Bone marrow (tissue), 2 donors: ENCODE data around the gene TLCD3B.

Experiments used
- DNase-seq, 2 donors: peaks; one replicate each; lab custom pipeline; 2025; lab: John Stamatoyannopoulos, UW

TLCD3B gene

DNA sequence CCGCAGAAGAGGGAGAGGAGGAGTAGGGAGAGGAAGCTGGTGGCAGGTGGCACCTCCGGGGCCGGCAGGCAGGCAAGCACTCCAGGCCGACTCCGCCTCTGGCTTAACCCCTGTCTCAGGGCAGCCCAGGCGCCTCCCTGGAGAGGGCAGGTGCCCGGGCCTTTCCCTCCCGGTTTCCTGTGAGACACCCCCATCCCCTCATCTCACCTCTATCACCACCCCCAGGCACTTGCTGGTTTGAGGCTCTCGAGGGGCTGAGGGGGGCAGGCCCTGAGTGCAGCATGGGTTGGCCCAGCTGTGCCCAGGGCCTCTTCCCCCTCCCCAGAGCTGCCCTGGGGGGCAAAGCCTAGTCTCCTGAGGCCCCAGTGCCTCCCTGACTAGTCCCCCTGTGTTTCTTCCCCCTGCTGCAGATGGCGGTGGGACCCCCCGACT is 26.2 kb downstream of the TLCD3B start:
- DNase-seq = no peak

- no peak for DNase-seq
These were observed 26.7 kb downstream of the TLCD3B start for GRCh38 chr16:30004424-30004776.

- DNase-seq = no peak
These were observed 27.2 kb downstream of the TLCD3B start for GRCh38 chr16:30003670-30004423.

- no peak for DNase-seq
These were observed 28.3 kb downstream of the TLCD3B start for GRCh38 chr16:30002614-30003346.

- DNase-seq = no peak
These were observed 30.1 kb downstream of the TLCD3B start for GRCh38 chr16:30000735-30001631.

DNA sequence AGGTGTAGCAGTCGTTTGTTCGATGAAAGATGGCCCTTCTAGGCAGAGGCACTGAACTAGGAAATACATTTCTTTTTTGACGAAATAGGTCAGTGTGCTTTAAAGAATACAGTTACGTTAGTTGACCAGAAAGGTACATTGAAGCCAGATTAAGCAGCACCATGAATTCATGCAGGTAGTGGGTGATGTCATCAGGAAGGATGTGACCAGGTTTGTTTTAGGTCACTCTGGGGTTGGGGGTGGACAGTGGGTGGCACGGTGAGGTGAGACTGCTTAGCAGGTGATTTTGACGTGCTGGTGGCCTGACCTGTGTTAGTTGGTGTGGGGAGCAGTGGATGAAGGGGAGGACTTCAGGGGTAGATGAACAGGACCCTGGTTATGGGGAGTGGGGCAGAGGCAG is 31.5 kb downstream of the TLCD3B start:
- DNase-seq = no peak

GRCh38 chr16:29996766-29997250 is 34.3 kb downstream of the TLCD3B start:
- DNase-seq = no peak

- DNase-seq = peak; percentile 89 to 94
These were observed 34.9 kb downstream of the TLCD3B start, which contains the start of gene INO80E for GRCh38 chr16:29995911-29996765. Gene INO80E (plus strand): TSS chr16:29996241. CDS start chr16:29996311, 70 bp downstream.

- DNase-seq = peak; percentile 68 to 94
These were observed 35.7 kb downstream of the TLCD3B start, which contains the start of gene HIRIP3 for GRCh38 chr16:29995324-29995910. Gene HIRIP3 (minus strand): TSS chr16:29995617. CDS start chr16:29995605, 12 bp downstream.

- DNase-seq = no peak
These were observed 36.3 kb downstream of the TLCD3B start for GRCh38 chr16:29994600-29995323.

DNA sequence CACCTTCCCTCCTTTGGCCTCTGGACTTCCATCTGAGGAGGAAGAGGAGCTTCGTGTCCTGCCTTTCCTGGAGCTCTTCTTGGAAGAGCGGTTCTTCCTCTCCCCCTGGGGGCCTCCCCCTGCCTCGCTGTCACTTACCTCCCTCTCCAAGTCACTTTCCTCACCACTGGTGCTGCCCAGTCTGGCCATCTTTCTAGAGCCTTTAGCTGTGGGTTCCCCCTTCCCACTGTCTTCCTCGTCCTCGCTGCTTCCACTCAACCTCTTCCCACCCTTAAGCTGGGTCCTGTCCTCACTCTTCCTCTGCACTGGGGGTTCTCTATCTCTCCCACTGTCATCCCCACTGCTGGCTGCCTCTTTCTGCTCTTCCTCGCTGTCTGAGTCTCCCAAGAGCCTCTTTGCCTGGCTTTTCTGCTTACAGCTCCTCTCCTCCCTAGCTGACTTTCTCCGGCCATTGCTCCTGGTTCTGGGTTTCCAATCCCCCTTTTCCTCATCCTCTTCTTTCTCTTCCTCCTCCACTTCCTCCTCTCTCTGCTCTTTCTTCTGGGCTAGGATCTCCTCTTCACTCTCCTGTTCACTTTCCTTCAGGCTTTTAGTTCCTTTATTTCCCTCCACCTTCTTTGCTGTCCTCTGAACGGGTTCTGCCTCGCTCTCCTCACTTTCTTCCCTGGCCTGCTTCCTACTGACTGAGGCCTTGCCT is 37.0 kb downstream of the TLCD3B start:
- no peak for DNase-seq

GRCh38 chr16:29993191-29993902 is 37.7 kb downstream of the TLCD3B start:
- DNase-seq = no peak

DNA sequence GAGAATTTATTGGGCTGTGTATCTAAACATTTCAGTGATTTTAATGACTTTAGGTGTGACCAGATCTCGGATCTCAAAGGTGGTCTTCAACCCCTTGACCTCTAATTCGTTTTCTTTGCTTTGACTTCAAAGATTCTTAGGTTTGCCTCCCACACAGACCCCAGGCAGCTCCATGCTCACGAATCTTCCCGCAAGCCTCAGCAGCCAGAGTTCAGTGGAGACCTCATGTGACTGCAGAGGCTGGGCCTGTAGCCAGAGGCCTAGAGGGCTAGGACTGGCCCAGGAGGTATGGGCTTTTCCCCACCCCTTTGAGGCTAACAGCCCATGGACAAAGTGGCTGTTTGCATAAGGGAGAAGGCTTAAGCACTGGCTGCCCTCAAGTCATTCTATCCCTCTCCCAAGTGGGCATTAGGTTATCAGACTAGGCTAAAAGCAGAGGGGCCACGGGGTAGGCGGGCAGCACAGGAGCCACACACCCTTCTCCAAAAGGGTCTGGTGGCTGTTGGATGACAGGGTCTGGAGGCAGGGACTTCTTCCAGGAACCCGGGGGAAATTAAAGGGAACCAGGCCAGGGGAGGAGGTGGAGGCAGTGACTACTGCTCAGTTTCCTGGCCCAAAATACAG is 38.6 kb downstream of the TLCD3B start:
- DNase-seq = no peak

DNA sequence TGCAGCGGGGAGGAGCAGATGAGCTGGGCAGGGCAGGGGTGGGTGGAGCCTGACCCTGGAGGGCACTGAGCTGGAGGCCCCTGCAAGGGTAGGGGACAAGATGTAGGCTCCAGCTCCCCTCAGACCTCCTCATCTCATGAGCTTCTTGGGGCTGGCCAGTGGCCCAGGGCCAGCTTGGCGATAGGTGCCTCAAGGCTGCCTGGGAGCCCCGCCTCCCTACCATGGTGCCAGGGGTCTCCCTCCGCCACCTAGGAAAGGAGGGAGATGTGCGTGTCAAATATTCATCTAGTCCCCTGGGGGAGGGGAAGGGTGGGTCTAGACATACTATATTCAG is 39.5 kb downstream of the TLCD3B start:
- DNase-seq = no peak

- no peak for DNase-seq
These were observed 40.0 kb downstream of the TLCD3B start for GRCh38 chr16:29990883-29991570.

- DNase-seq = no peak
These were observed 41.0 kb downstream of the TLCD3B start for GRCh38 chr16:29990034-29990433.

DNA sequence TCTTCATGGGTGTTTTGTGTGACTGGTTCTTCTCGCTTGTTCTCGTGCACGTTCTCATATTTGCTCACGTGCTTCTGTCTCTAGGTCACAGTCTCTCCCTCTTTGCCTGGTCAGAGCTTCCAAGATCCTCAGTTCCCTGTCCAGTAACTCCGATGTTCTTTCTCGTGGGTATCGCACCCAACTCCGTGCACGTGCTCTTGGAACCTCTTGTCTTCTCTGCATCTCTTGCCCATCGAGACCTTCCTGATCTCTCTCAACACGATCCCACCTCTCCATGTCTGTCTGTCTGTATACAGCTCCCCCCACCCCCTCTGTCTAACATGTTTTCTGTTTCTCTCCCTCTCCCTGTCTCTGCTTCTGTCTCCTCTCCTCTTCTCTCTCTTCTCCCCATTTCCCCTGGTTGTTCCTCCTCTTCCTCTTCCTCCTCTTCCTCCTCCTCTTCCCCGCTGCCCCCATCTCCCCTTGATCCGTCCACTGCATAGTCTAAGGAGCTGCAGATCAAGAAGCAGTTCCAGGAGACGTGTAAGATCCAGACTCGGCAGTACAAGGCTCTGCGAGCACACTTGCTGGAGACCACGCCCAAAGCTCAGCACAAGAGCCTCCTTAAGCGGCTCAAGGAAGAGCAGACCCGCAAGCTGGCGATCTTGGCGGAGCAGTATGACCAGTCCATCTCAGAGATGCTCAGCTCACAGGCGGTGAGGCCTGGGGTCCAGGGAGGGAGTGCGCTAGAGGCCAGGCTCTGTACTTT is 41.8 kb downstream of the TLCD3B start:
- no peak for DNase-seq
